Measurements from ENCODE around the gene HDAC2. TPM values are rescaled to one million over a fixed set of nuclear protein-coding genes. Genes with fewer than 3 reads are reported as not detected.

Gene HDAC2
- total and polyA plus RNA-seq, 2 donors (not counting 3 experiments of a cell fraction or from before 2014, with no cell fraction given) = 121 to 142 TPM

- Histone ChIP-seq H3K9ac (replicated peaks; ENCODE audit: extremely low read depth, insufficient read depth, low read length) (no peak overlapping the region), H3K4me3 (replicated peaks in 1 of 3; ENCODE audit: insufficient read depth in 1 of 3, low read depth in 1 of 3, low read length in 3 of 3) (no peak overlapping the region), H2AFZ (ENCODE audit: low read depth, low read length) (no peak overlapping the region), H3K36me3 (ENCODE audit: control insufficient read depth in 2 of 2, extremely low read depth in 1 of 2, insufficient read depth in 2 of 2, low read length in 2 of 2) (peaks cover 10 to 29% of the 10 kb centered on the region in 2 experiments), H3K4me2 (ENCODE audit: insufficient read depth, low read length) (no peak overlapping the region), H4K20me1 (replicated peaks; ENCODE audit: control insufficient read depth, extremely low read depth, insufficient read depth, low read length) (peaks cover 3% of the 10 kb centered on the region), H3K9me1 (replicated peaks; ENCODE audit: control insufficient read depth, extremely low read depth, insufficient read depth, low read length) (no peaks in the 10 kb centered on the region), H3K79me2 (ENCODE audit: control insufficient read depth, insufficient read depth, low read length) (peaks cover 13% of the 10 kb centered on the region), H3K9me3 (replicated peaks; ENCODE audit: control insufficient read depth, insufficient read depth, low read length) (no peaks in the 10 kb centered on the region), H3K27ac (ENCODE audit: insufficient read depth, low read depth, low read length) (no peak overlapping the region), H3K4me1 (ENCODE audit: control insufficient read depth, extremely low read depth, insufficient read depth, low read length) (peaks cover 11% of the 10 kb centered on the region), H3K27me3 (ENCODE audit: control insufficient read depth in 2 of 2, insufficient read depth in 2 of 2, low read length in 2 of 2) (no peaks in the 10 kb centered on the region)
- FAIRE-seq (no peak), DNase-seq (ENCODE audit: low read depth, low spot score) (no peak)
- TF ChIP-seq EZH2 (IDR thresholded peaks at IDR 0.05; ENCODE audit: borderline replicate concordance, low read depth, low read length, severe bottlenecking) (no peak), GATA2 (IDR thresholded peaks at IDR 0.05; ENCODE audit: insufficient read depth, insufficient read length, low read depth, low read length) (no peak), JUN (IDR thresholded peaks at IDR 0.05; ENCODE audit: borderline replicate concordance, insufficient read depth, insufficient read length, low read depth) (no peak), MYC (IDR thresholded peaks at IDR 0.05; ENCODE audit: low read depth, low read length) (no peak), FOS (IDR thresholded peaks at IDR 0.05; ENCODE audit: borderline replicate concordance, insufficient read depth, low read length) (no peak), POLR2AphosphoS5 (IDR thresholded peaks at IDR 0.05; ENCODE audit: insufficient read depth, low read depth, low read length) (no peak), CTCF (IDR thresholded peaks at IDR 0.05; ENCODE audit: extremely low read depth in 1 of 2, insufficient read depth in 1 of 2, low read depth in 1 of 2, low read length in 2 of 2) (no peak), POLR2A (IDR thresholded peaks at IDR 0.05; ENCODE audit: low read depth, low read length) (no peak), MAX (IDR thresholded peaks at IDR 0.05; ENCODE audit: insufficient read depth, insufficient read length) (no peak)
- dilution Hi-C loops (cut with MboI; ENCODE audit: extremely low pct_ligation_motif_present, low sequenced_read_pairs) = no loop called here
- ChIA-PET POLR2A (no interaction called here), CTCF (interaction anchor here (0.9 kb wide), 1 partner anchor 13 kb away, joined by 3 read pairs; no protein-coding TSS in a partner anchor)
- intact Hi-C loops (cut with micrococcal nuclease) = no loop called here
- BruUV-seq (replicated peaks) = no TSS peak
Observed at GRCh38 chr6:113949499-113949898, 21.4 kb downstream of the HDAC2 start.

All from endothelial cell of umbilical vein (primary cell).